ENCODE data around the gene TLR6.
A peak's percentile ranks its signal among the peaks of the same experiment; 100 is the strongest.
"Not testable (repeated sequence)": the region's sequence is repeated elsewhere in the genome, so short reads cannot be mapped to it uniquely, and the experiment has no call there.

The TLR6 gene

DNA sequence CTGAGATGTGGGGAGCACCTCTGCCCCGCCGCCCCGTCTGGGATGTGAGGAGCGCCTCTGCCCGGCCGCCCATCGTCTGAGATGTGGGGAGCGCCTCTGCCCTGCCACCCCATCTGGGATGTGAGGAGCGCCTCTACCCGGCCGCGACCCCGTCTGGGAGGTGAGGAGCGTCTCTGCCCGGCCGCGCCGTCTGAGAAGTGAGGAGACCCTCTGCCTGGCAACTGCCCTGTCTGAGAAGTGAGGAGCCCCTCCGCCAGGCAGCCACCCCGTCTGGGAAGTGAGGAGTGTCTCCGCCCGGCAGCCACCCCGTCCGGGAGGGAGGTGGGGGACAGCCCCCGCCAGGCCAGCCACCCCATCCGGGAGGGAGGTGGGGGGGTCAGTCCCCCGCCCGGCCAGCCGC is 49.2 kb downstream of the TLR6 start:
- not testable (repeated sequence) for H3K27ac ChIP-seq (replicated peaks; ENCODE audit: low read length); H2AK5ac ChIP-seq (ENCODE audit: low read depth, low read length); H3K23ac ChIP-seq (ENCODE audit: low read depth, low read length, poor library complexity); H3K79me1 ChIP-seq (ENCODE audit: low read depth, low read length); H3K14ac ChIP-seq (ENCODE audit: low read length); H3K9ac ChIP-seq (ENCODE audit: low read depth, low read length, poor library complexity); H3K18ac ChIP-seq (ENCODE audit: low read length); H2BK120ac ChIP-seq (ENCODE audit: low read depth, low read length); H3K36me3 ChIP-seq (replicated peaks in 1 of 2; ENCODE audit: control insufficient read depth in 2 of 2, insufficient read depth in 2 of 2, low read length in 2 of 2); H2BK12ac ChIP-seq (ENCODE audit: low read length); DNase-seq (ENCODE audit: low spot score); H3K4me1 ChIP-seq (ENCODE audit: control insufficient read depth in 2 of 2, insufficient read depth in 1 of 2, low read depth in 1 of 2, low read length in 2 of 2); H3K4me2 ChIP-seq (ENCODE audit: insufficient read depth, low read length, poor library complexity, severe bottlenecking); H2AFZ ChIP-seq (ENCODE audit: low read length); H3K27me3 ChIP-seq (ENCODE audit: control insufficient read depth in 3 of 3, insufficient read depth in 3 of 3, low read depth in 1 of 3, low read length in 3 of 3); H2BK5ac ChIP-seq (ENCODE audit: low read length); H3K4me3 ChIP-seq (ENCODE audit: low read length in 2 of 2); H3K9me3 ChIP-seq (replicated peaks in 1 of 2; ENCODE audit: control insufficient read depth in 2 of 2, insufficient read depth in 1 of 2, low read depth in 1 of 2, low read length in 2 of 2); H4K8ac ChIP-seq (ENCODE audit: low read depth, low read length); H2BK15ac ChIP-seq (ENCODE audit: low read length); H4K91ac ChIP-seq (ENCODE audit: low read depth, low read length, poor library complexity); H3K4ac ChIP-seq (ENCODE audit: low read length)
- WGBS, 2 donors (ENCODE audit: extremely low coverage in 2 of 2, insufficient read length in 2 of 2, insufficient replicate concordance in 1 of 2) = no CpG with 5 or more reads among the region's 29 CpGs

DNA sequence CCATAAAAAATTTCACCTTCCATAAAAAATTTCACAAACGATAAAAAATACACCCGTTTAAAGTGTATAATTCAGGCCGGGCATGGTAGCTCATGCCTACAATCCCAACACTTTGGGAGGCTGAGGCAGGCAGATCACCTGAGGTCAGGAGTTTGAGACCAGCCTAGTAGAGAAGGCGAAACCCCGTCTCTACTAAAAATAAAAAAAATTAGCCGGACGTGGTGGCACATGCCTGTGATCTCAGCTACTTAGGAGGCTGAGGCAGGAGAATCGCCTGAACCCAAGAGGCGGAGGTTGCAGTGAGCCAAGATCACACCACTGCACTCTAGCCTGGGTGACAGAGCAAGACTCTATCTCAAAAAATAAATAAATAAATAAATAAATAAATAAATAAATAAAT is 50.4 kb downstream of the TLR6 start:
- H3K9me3 ChIP-seq (replicated peaks in 1 of 2; ENCODE audit: control insufficient read depth in 2 of 2, insufficient read depth in 1 of 2, low read depth in 1 of 2, low read length in 2 of 2); H3K27ac ChIP-seq (replicated peaks; ENCODE audit: low read length); H3K4me3 ChIP-seq (ENCODE audit: low read length in 2 of 2); H3K27me3 ChIP-seq (ENCODE audit: control insufficient read depth in 3 of 3, insufficient read depth in 3 of 3, low read depth in 1 of 3, low read length in 3 of 3); H4K8ac ChIP-seq (ENCODE audit: low read depth, low read length); DNase-seq (ENCODE audit: low spot score); H3K4me2 ChIP-seq (ENCODE audit: insufficient read depth, low read length, poor library complexity, severe bottlenecking); H3K18ac ChIP-seq (ENCODE audit: low read length); H3K9ac ChIP-seq (ENCODE audit: low read depth, low read length, poor library complexity); H2BK15ac ChIP-seq (ENCODE audit: low read length); H4K91ac ChIP-seq (ENCODE audit: low read depth, low read length, poor library complexity); H3K4me1 ChIP-seq (ENCODE audit: control insufficient read depth in 2 of 2, insufficient read depth in 1 of 2, low read depth in 1 of 2, low read length in 2 of 2); H3K36me3 ChIP-seq (replicated peaks in 1 of 2; ENCODE audit: control insufficient read depth in 2 of 2, insufficient read depth in 2 of 2, low read length in 2 of 2); H2BK12ac ChIP-seq (ENCODE audit: low read length); H2BK5ac ChIP-seq (ENCODE audit: low read length); H3K14ac ChIP-seq (ENCODE audit: low read length); H3K23ac ChIP-seq (ENCODE audit: low read depth, low read length, poor library complexity); H2AK5ac ChIP-seq (ENCODE audit: low read depth, low read length); H2BK120ac ChIP-seq (ENCODE audit: low read depth, low read length); H2AFZ ChIP-seq (ENCODE audit: low read length); H3K79me1 ChIP-seq (ENCODE audit: low read depth, low read length); H3K4ac ChIP-seq (ENCODE audit: low read length): not testable (repeated sequence)
- no CpG with 5 or more reads among the region's 9 CpGs for WGBS, 2 donors (ENCODE audit: extremely low coverage in 2 of 2, insufficient read length in 2 of 2, insufficient replicate concordance in 1 of 2)

DNA sequence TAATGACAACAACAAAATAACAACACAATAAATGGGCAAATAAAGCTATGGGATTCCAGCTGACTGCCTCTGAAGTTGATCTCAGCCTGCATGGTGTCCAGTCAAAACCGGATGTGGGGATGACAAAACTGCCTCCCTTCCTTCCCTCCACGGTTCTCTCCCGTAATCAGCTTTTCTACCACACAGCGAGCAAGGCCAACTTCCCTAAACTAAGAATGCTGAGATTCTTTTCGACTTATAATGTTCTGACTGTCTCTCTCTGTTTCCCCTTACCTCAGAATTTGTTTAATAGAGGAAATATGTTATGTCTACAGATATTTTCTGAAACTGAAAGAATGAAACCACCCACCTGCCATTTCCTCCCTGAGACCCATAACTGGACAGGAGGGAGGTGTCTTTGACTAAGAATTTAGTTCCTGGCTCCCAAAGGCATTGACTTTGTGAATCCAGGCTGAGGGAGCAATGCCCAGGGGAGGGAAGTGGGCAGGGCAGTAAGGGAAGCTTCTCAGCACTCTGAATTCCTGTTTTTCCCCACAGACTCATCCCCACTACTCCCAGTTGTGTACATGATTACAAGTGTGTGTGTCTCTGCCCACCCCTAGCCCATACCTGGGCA is 51.0 kb downstream of the TLR6 start:
- no peaks in the 10 kb centered on the region for H3K36me3 ChIP-seq (replicated peaks in 1 of 2; ENCODE audit: control insufficient read depth in 2 of 2, insufficient read depth in 2 of 2, low read length in 2 of 2)
- H2BK15ac ChIP-seq (ENCODE audit: low read length) = no peak overlapping the region
- H3K4me3 ChIP-seq (ENCODE audit: low read length in 2 of 2) = no peak overlapping the region
- H2BK120ac ChIP-seq (ENCODE audit: low read depth, low read length) = no peak overlapping the region
- no peak overlapping the region for H3K27ac ChIP-seq (replicated peaks; ENCODE audit: low read length)
- H4K91ac ChIP-seq (ENCODE audit: low read depth, low read length, poor library complexity) = no peak overlapping the region
- H3K14ac ChIP-seq (ENCODE audit: low read length) = no peak overlapping the region
- peaks cover 0 to 2% (median 0%) of the 10 kb centered on the region in 3 experiments for H3K27me3 ChIP-seq (ENCODE audit: control insufficient read depth in 3 of 3, insufficient read depth in 3 of 3, low read depth in 1 of 3, low read length in 3 of 3)
- H3K4me2 ChIP-seq (ENCODE audit: insufficient read depth, low read length, poor library complexity, severe bottlenecking) = no peak overlapping the region
- WGBS, 2 donors (ENCODE audit: extremely low coverage in 2 of 2, insufficient read length in 2 of 2, insufficient replicate concordance in 1 of 2) = no CpG with 5 or more reads among the region's 5 CpGs
- H2AFZ ChIP-seq (ENCODE audit: low read length) = peak overlapping the region; percentile 51
- no peak overlapping the region for H3K18ac ChIP-seq (ENCODE audit: low read length)
- no peak for DNase-seq (ENCODE audit: low spot score)
- no peak overlapping the region for H3K9ac ChIP-seq (ENCODE audit: low read depth, low read length, poor library complexity)
- H4K8ac ChIP-seq (ENCODE audit: low read depth, low read length) = no peak overlapping the region
- H3K23ac ChIP-seq (ENCODE audit: low read depth, low read length, poor library complexity) = no peak overlapping the region
- no peak overlapping the region for H2BK12ac ChIP-seq (ENCODE audit: low read length)
- H3K9me3 ChIP-seq (replicated peaks in 1 of 2; ENCODE audit: control insufficient read depth in 2 of 2, insufficient read depth in 1 of 2, low read depth in 1 of 2, low read length in 2 of 2) = peaks cover 7 to 8% of the 10 kb centered on the region in 2 donors
- no peak overlapping the region for H2BK5ac ChIP-seq (ENCODE audit: low read length)
- no peaks in the 10 kb centered on the region for H3K4me1 ChIP-seq (ENCODE audit: control insufficient read depth in 2 of 2, insufficient read depth in 1 of 2, low read depth in 1 of 2, low read length in 2 of 2)
- H3K4ac ChIP-seq (ENCODE audit: low read length) = no peak overlapping the region
- H3K79me1 ChIP-seq (ENCODE audit: low read depth, low read length) = no peaks in the 10 kb centered on the region
- H2AK5ac ChIP-seq (ENCODE audit: low read depth, low read length) = no peak overlapping the region

DNA sequence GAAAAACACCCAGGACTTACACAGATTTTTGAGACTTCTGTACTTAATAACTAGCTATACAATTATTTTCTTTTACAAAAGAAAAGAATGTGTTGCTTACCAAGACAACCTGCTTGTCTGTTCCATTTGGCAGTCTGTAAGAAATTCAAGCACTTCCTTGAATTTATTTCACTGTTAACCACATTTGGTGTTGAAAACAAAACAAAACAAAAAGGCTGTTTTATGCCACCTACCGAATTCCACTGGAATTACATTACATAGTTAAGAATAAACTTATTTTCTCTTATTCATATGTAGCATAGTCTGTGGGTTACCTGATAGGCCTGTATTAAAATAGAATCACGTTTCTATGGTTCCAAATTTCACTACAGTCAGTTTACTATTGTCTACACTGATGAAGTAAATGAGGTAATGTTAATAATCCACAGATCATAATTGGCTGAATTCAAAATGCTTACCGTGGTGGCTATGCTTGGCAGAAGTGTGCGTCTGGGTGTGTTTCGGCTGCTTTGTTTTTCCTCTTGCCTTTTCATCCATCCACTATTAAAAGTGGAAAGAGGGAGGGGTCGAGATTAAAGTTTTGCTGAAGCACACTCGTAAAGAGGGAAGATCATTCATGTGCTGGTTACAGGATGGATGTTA is 51.8 kb downstream of the TLR6 start, which contains the start of gene TLR1:
Gene TLR1 (minus strand): TSS at position 138 of the 642 bp plus-strand sequence. CDS start 5,960 bp downstream, outside the sequence.
- no peak for DNase-seq (ENCODE audit: low spot score)
- Histone ChIP-seq H3K27ac (replicated peaks; ENCODE audit: low read length) (no peak within 1 kb of the TSS), H4K8ac (ENCODE audit: low read depth, low read length) (no peak within 1 kb of the TSS)

More for the DNA sequence above, 51.8 kb downstream of the TLR6 start, which contains the start of gene TLR1:
- H2BK120ac ChIP-seq (ENCODE audit: low read depth, low read length) = no peak within 1 kb of the TSS
- H3K23ac ChIP-seq (ENCODE audit: low read depth, low read length, poor library complexity) = no peak within 1 kb of the TSS
- no peak within 1 kb of the TSS for H2BK12ac ChIP-seq (ENCODE audit: low read length)
- H3K18ac ChIP-seq (ENCODE audit: low read length) = no peak within 1 kb of the TSS
- H3K9me3 ChIP-seq (replicated peaks in 1 of 2; ENCODE audit: control insufficient read depth in 2 of 2, insufficient read depth in 1 of 2, low read depth in 1 of 2, low read length in 2 of 2) = peaks cover 7 to 8% of the 10 kb centered on the region in 2 donors
- H2BK15ac ChIP-seq (ENCODE audit: low read length) = no peak within 1 kb of the TSS
- no peak within 1 kb of the TSS for H3K9ac ChIP-seq (ENCODE audit: low read depth, low read length, poor library complexity)
- H3K36me3 ChIP-seq (replicated peaks in 1 of 2; ENCODE audit: control insufficient read depth in 2 of 2, insufficient read depth in 2 of 2, low read length in 2 of 2) = no peaks in the 10 kb centered on the region
- no peak within 1 kb of the TSS for H3K4me2 ChIP-seq (ENCODE audit: insufficient read depth, low read length, poor library complexity, severe bottlenecking)
- H3K27me3 ChIP-seq (ENCODE audit: control insufficient read depth in 3 of 3, insufficient read depth in 3 of 3, low read depth in 1 of 3, low read length in 3 of 3) = peaks cover 0 to 2% (median 0%) of the 10 kb centered on the region in 3 experiments
- H3K4me1 ChIP-seq (ENCODE audit: control insufficient read depth in 2 of 2, insufficient read depth in 1 of 2, low read depth in 1 of 2, low read length in 2 of 2) = no peaks in the 10 kb centered on the region
- no peaks in the 10 kb centered on the region for H3K79me1 ChIP-seq (ENCODE audit: low read depth, low read length)
- no peak within 1 kb of the TSS for H2BK5ac ChIP-seq (ENCODE audit: low read length)
- H3K4me3 ChIP-seq (ENCODE audit: low read length in 2 of 2) = no peak within 1 kb of the TSS
- no CpG with 5 or more reads among the region's 7 CpGs for WGBS, 2 donors (ENCODE audit: extremely low coverage in 2 of 2, insufficient read length in 2 of 2, insufficient replicate concordance in 1 of 2)
- no peak within 1 kb of the TSS for H4K91ac ChIP-seq (ENCODE audit: low read depth, low read length, poor library complexity)
- no peak within 1 kb of the TSS for H3K4ac ChIP-seq (ENCODE audit: low read length)
- H2AK5ac ChIP-seq (ENCODE audit: low read depth, low read length) = no peak within 1 kb of the TSS
- no peak within 1 kb of the TSS for H3K14ac ChIP-seq (ENCODE audit: low read length)
- peak within 1 kb of the TSS; percentile 51 for H2AFZ ChIP-seq (ENCODE audit: low read length)
